GM12873 (cell line): ENCODE measurements around the gene ERP44.

Experiments used
- CTCF ChIP-seq: IDR thresholded peaks from 2 replicates; pipeline ENCODE4 v1.5.1; 2012; ENCODE audit warnings: low read depth, mild to moderate bottlenecking, moderate library complexity, low read length, control low read depth; ENCODE audit not compliant: insufficient read depth; ENCODE audit errors: missing control alignments

The ERP44 gene

GRCh38 chr9:100104314-100104713, 5.5 kb upstream of the ERP44 start:
- TF ChIP-seq CTCF = no peak

- TF ChIP-seq CTCF = no peak
Measured at GRCh38 chr9:100101608-100102007, 2.8 kb upstream of the ERP44 start.

- TF ChIP-seq CTCF = no peak
Measured at GRCh38 chr9:100100146-100100667, 1.4 kb upstream of the ERP44 start.

GRCh38 chr9:100099722-100100042, 882 bp upstream of the ERP44 start:
- no peak for TF ChIP-seq CTCF

- no peak for TF ChIP-seq CTCF
Measured at GRCh38 chr9:100098046-100098886, 534 bp downstream of the ERP44 start.

- TF ChIP-seq CTCF = no peak
Measured at GRCh38 chr9:100096378-100096916, 2.4 kb downstream of the ERP44 start.

GRCh38 chr9:100092066-100092465, 6.7 kb downstream of the ERP44 start:
- TF ChIP-seq CTCF = no peak
